Measurements from ENCODE around the gene SPATA6L.
"Not testable (repeated sequence)": the region's sequence is repeated elsewhere in the genome, so short reads cannot be mapped to it uniquely, and the experiment has no call there.

Gene SPATA6L

GRCh38 chr9:4638968-4639367 is 27.3 kb downstream of the SPATA6L start:
- no peak for DNase-seq (ENCODE audit: low read depth in 2 of 2)

GRCh38 chr9:4630836-4631235 is 35.4 kb downstream of the SPATA6L start:
- no peak for DNase-seq (ENCODE audit: low read depth in 2 of 2)

GRCh38 chr9:4622016-4622415 is 44.3 kb downstream of the SPATA6L start:
- DNase-seq (ENCODE audit: low read depth in 2 of 2) = no peak

- no peak for DNase-seq (ENCODE audit: low read depth in 2 of 2)
Measured at GRCh38 chr9:4620881-4621555, 45.3 kb downstream of the SPATA6L start.

GRCh38 chr9:4620057-4620765 is 46.1 kb downstream of the SPATA6L start:
- no peak for DNase-seq (ENCODE audit: low read depth in 2 of 2)

GRCh38 chr9:4618700-4619099 is 47.6 kb downstream of the SPATA6L start:
- no peak for DNase-seq (ENCODE audit: low read depth in 2 of 2)

- no peak for DNase-seq (ENCODE audit: low read depth in 2 of 2)
Measured at GRCh38 chr9:4617752-4618151, 48.5 kb downstream of the SPATA6L start.

GRCh38 chr9:4615778-4616177 is 50.5 kb downstream of the SPATA6L start:
- DNase-seq (ENCODE audit: low read depth in 2 of 2) = no peak

- DNase-seq (ENCODE audit: low read depth in 2 of 2) = no peak
Measured at GRCh38 chr9:4615251-4615650, 51.0 kb downstream of the SPATA6L start.

GRCh38 chr9:4614627-4615026 is 51.7 kb downstream of the SPATA6L start:
- no peak for DNase-seq (ENCODE audit: low read depth in 2 of 2)

GRCh38 chr9:4606033-4606432 is 60.2 kb downstream of the SPATA6L start:
- not testable (repeated sequence) for DNase-seq (ENCODE audit: low read depth in 2 of 2)

GRCh38 chr9:4604678-4605095 is 61.6 kb downstream of the SPATA6L start:
- peak; percentile 29 to 69 for DNase-seq (ENCODE audit: low read depth in 2 of 2)

GRCh38 chr9:4603830-4604229 is 62.5 kb downstream of the SPATA6L start:
- DNase-seq (ENCODE audit: low read depth in 2 of 2) = no peak

- no peak for DNase-seq (ENCODE audit: low read depth in 2 of 2)
Measured at GRCh38 chr9:4600368-4600767, 65.9 kb downstream of the SPATA6L start.

- no peak for DNase-seq (ENCODE audit: low read depth in 2 of 2)
Measured at GRCh38 chr9:4596165-4596922, 69.9 kb downstream of the SPATA6L start.

- no peak for DNase-seq (ENCODE audit: low read depth in 2 of 2)
Measured at GRCh38 chr9:4594994-4595393, 71.3 kb downstream of the SPATA6L start.

- DNase-seq (ENCODE audit: low read depth in 2 of 2) = no peak
Measured at GRCh38 chr9:4594545-4594944, 71.7 kb downstream of the SPATA6L start.

- no peak for DNase-seq (ENCODE audit: low read depth in 2 of 2)
Measured at GRCh38 chr9:4592886-4593285, 73.4 kb downstream of the SPATA6L start.

GRCh38 chr9:4592295-4592694 is 74.0 kb downstream of the SPATA6L start:
- no peak for DNase-seq (ENCODE audit: low read depth in 2 of 2)

- no peak for DNase-seq (ENCODE audit: low read depth in 2 of 2)
Measured at GRCh38 chr9:4591123-4591500, 75.2 kb downstream of the SPATA6L start.

- no peak for DNase-seq (ENCODE audit: low read depth in 2 of 2)
Measured at GRCh38 chr9:4590430-4591122, 75.7 kb downstream of the SPATA6L start.

GRCh38 chr9:4588721-4589120 is 77.6 kb downstream of the SPATA6L start:
- no peak for DNase-seq (ENCODE audit: low read depth in 2 of 2)
